SJSA1 (cell line): Measurements from ENCODE around the gene SEPTIN14. TPM values are rescaled to one million over a fixed set of nuclear protein-coding genes. Genes with fewer than 3 reads are reported as not detected.
"Not testable (repeated sequence)": the region's sequence is repeated elsewhere in the genome, so short reads cannot be mapped to it uniquely, and the experiment has no call there.

ENCODE experiments used
- DNase-seq, 2 experiments: peaks; one replicate each; pipeline ENCODE4 v3.0.0-alpha.2; 2015 to 2020; ENCODE audit warnings: low spot score in 2 of 2, low read depth in 1 of 2
- H3K27ac ChIP-seq: fragments of 250-450 bp; sonication (Bioruptor Pico); 2 replicates; pipeline ENCODE4 v1.5.1; 2020; ENCODE audit warnings: mild to moderate bottlenecking, moderate library complexity
- H3K27me3 ChIP-seq: fragments of 250-450 bp; sonication (Bioruptor Pico); replicated peaks from 2 replicates; pipeline ENCODE4 v1.5.1; 2020; ENCODE audit warnings: mild to moderate bottlenecking, moderate library complexity
- H3K36me3 ChIP-seq: fragments of 250-450 bp; sonication (Bioruptor Pico); 2 replicates; pipeline ENCODE4 v1.5.1; 2020; ENCODE audit warnings: mild to moderate bottlenecking
- H3K4me1 ChIP-seq: fragments of 250-450 bp; sonication (Bioruptor Pico); replicated peaks from 2 replicates; pipeline ENCODE4 v1.6.1; 2021; ENCODE audit warnings: mild to moderate bottlenecking
- H3K4me3 ChIP-seq: fragments of 250-450 bp; sonication (Bioruptor Pico); 2 replicates; pipeline ENCODE4 v1.5.1; 2020; ENCODE audit warnings: mild to moderate bottlenecking
- H3K9me3 ChIP-seq: fragments of 250-450 bp; sonication (Bioruptor Pico); replicated peaks from 2 replicates; pipeline ENCODE4 v1.5.1; 2020; ENCODE audit warnings: mild to moderate bottlenecking
- total RNA-seq: library from RNA; depleted of rRNA; stranded (reverse); fragments of >200 nt; shearing (Covaris generic); gene quantifications from 2 replicates; pipeline ENCODE4 v1.2.3, GENCODE V29; 2014

Gene SEPTIN14
- total RNA-seq, 1 experiment from 2014 or later, result not detected

DNA sequence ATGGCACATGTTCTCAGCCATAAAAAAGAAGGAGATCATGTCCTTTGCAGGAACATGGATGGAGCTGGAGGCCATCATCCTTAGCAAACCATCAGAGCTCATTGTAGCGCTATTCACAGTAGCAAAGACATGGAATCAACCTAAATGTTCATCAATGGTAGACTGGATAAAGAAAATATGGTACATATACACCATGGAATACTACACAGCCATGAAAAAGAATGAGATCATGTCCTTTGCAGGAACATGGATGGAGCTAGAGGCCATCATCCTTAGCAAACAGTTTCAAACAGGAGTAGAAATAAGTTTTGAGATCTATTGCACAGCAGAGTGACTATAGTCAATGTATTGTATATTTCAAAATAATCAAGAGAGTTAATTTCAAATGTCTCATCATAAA, 17.4 kb downstream of the SEPTIN14 start:
- not testable (repeated sequence) for H3K4me3 ChIP-seq, H3K36me3 ChIP-seq, H3K9me3 ChIP-seq, H3K27ac ChIP-seq, DNase-seq, H3K27me3 ChIP-seq, H3K4me1 ChIP-seq

DNA sequence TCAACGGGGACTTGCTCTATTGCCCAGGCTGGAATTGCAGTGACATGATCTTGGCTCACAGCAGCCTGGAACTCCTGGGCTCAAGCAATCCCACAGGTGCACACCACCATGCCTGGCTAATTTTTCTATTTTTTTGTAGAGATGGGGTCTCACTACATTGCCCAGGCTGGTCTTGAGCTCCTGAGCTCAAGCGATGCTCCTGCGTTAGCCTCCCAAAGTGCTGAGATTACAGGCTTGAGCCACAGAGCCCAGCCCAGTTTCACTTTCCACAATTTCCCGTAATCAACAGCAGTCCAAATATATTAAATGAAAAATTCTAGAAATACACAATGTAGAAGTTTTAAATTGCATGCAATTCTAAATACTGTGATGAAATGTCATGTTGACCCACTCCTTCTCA, 24.0 kb downstream of the SEPTIN14 start:
- Histone ChIP-seq H3K27me3 (no peaks in the 10 kb centered on the region), H3K4me1 (no peaks in the 10 kb centered on the region), H3K4me3 (no peak overlapping the region), H3K9me3 (no peaks in the 10 kb centered on the region), H3K36me3 (no peaks in the 10 kb centered on the region), H3K27ac (no peak overlapping the region)
- DNase-seq, result no peak

DNA sequence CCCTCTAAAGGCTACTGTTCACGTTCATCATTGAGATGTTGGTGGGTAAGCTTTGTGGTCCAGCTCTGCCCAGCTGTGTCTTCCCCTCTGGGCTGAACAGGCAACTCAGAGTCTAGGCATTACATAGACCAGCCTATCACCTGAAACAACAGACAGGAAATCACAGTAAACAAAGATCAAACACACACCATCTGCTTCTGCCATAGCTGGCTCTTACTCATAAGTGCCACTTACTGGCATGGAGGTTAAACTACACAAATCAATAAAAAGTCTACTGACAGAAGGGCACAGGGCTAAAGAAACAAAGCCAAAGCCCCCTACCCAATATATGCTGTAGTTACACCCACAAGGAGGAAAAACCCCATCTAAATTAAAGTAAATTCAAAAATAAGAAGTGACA, 35.0 kb downstream of the SEPTIN14 start:
- Histone ChIP-seq H3K27me3 (no peaks in the 10 kb centered on the region), H3K9me3 (peaks cover 3% of the 10 kb centered on the region; the same call in 1 of the 2 replicates), H3K36me3 (no peaks in the 10 kb centered on the region), H3K4me1 (no peaks in the 10 kb centered on the region), H3K27ac (no peak overlapping the region), H3K4me3 (no peak overlapping the region)
- no peak for DNase-seq

DNA sequence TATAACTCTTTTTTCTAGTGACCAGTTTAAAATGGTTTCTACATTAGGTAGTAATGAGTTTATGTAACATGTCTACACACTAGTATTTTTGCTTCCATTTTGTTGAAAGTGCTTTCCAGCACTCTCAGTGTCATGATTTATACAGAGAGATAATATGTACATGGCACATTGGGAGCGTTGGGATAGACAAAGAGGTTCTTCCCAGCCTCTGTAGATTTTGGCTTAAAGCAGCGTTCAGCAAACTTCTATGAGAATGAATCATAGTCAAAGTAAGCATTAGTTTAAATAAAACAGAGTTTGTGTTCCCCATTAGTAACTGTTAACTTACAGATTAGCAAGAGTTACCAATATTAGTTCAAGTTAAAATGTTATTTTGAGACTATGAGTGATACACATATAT, 43.9 kb downstream of the SEPTIN14 start:
- DNase-seq, result no peak
- Histone ChIP-seq H3K27me3 (no peaks in the 10 kb centered on the region), H3K9me3 (no peaks in the 10 kb centered on the region), H3K4me1 (no peaks in the 10 kb centered on the region), H3K27ac (no peak overlapping the region), H3K36me3 (no peaks in the 10 kb centered on the region), H3K4me3 (no peak overlapping the region)

DNA sequence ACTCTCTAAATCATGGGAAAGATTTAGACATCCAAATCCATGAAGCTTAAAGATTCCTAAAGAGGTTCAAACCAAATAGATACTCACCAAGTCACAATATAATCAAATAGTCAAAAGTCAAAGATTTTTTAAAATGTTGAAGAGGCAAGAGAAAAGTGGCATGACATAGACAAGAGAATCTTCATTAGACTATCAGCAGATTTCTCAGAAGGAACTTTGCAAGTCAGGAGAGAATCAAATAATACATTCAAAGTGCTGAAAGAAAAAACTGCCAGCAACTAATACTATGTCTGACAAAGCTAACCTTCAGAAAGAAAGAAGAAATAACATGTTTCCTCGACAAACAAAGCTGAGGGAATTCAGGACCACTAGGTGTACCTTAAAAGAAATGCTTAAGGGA, 65.3 kb downstream of the SEPTIN14 start:
- H3K27ac ChIP-seq, H3K4me1 ChIP-seq, H3K27me3 ChIP-seq, DNase-seq, H3K36me3 ChIP-seq, H3K9me3 ChIP-seq, H3K4me3 ChIP-seq: not testable (repeated sequence)

DNA sequence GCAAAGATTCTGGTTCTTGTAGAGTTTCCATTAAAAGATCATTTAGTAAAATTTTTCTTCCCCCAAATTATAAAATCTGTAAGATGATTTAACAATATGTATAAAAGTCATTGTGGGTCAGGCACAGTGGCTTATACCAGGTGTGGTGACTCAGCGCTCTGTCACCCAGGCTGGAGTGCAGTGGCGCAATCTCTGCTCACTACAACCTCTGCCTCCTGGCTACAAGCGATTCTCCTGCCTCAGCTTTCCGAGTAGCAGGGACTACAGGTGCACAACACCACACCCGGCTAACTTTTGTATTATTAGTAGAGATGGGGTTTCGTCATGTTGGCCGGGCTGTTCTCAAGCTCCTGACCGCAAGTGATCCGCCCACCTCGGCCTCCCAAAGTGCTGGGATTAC, 68.0 kb downstream of the SEPTIN14 start:
- no peak for DNase-seq
- no peaks in the 10 kb centered on the region for H3K27me3 ChIP-seq
- H3K4me3 ChIP-seq, result no peak overlapping the region

DNA sequence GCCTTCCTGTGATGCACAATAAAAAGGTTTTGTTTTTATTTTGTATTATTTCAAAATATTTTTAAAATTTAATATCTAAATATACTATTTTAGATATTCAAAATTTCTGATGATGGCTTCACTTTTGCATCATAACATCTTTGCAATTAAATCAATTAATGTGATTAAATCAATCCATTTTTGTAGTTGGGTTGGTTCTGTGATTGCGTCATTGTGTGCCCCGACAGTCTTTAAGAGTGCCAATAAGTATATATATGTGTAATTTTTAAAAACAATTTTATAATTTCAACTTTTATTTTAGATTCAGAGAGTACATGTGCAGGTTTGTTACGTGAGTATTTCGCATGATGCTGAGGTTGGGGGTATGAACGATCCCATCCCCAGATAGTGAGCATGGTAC, 70.5 kb downstream of the SEPTIN14 start:
- Histone ChIP-seq H3K36me3 (no peaks in the 10 kb centered on the region), H3K4me3 (no peak overlapping the region), H3K9me3 (no peaks in the 10 kb centered on the region), H3K27ac (no peak overlapping the region), H3K27me3 (no peaks in the 10 kb centered on the region), H3K4me1 (no peaks in the 10 kb centered on the region)
- DNase-seq, result no peak

More for the DNA sequence above, 68.0 kb downstream of the SEPTIN14 start:
- H3K9me3 ChIP-seq, result no peaks in the 10 kb centered on the region
- H3K36me3 ChIP-seq, result no peaks in the 10 kb centered on the region
- H3K27ac ChIP-seq, result no peak overlapping the region
- no peaks in the 10 kb centered on the region for H3K4me1 ChIP-seq

DNA sequence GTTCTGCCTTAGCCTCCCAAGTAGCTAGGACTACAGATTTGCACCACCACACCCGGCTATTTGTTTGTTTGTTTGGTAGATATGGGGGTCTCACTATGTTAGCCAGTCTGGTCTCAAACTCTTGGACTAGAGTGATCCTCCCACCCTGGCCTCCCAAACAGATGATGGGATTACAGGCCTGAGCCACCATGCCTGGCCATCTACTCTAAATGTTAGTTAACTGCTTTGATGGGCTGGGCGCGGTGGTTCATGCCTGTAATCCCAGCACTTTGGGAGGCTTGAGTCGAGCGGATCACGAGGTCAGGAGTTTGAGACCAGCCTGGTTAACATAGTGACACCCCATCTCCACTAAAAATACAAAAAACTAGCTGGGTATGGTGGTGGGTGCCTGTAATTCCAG, 74.8 kb downstream of the SEPTIN14 start:
- H3K4me1 ChIP-seq, result no peaks in the 10 kb centered on the region
- no peaks in the 10 kb centered on the region for H3K36me3 ChIP-seq
- H3K4me3 ChIP-seq, result no peak overlapping the region
- no peak overlapping the region for H3K27ac ChIP-seq
- H3K27me3 ChIP-seq, result no peaks in the 10 kb centered on the region
- no peaks in the 10 kb centered on the region for H3K9me3 ChIP-seq
- no peak for DNase-seq

DNA sequence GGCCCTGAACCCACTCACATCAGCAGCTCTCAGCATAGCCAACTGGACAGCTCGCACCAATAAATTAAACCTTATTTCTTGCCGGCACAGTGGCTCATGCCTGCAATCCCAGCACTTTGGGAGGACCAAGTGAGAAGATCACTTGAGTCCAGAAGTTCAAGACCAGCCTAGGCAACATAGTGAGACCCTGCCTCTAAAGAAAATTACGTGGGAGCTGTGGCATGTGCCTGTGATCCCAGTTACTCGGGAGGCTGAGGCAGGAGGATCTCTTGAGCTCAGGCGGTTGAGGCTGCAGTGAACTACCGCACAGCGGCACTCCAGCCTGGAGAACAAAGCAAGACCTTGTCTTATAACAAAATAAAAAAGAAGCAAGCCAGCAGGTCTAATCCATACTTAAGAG, 75.7 kb downstream of the SEPTIN14 start:
- Histone ChIP-seq H3K9me3 (no peaks in the 10 kb centered on the region), H3K4me3 (no peak overlapping the region), H3K36me3 (no peaks in the 10 kb centered on the region), H3K27me3 (no peaks in the 10 kb centered on the region), H3K27ac (no peak overlapping the region), H3K4me1 (no peaks in the 10 kb centered on the region)
- DNase-seq, result no peak

DNA sequence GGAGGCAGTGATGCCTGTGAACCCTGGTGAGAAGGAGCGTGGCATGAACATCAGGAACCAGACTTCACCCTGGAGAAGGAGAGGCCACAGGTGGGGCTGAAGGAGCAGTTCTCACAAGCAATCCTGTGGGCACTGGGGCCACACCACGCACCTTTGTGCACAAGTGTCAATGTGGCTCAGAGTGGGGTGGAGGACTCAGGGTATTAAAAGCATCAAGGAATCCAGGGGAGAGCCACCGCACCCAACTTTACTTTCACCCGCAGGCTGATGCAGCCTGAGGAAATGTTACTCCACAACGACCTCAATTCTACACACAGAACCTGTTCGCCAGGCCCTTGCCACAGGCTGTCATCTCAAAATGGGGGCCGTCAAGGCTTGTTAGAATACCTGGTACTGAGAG, 77.1 kb downstream of the SEPTIN14 start:
- H3K27me3 ChIP-seq, H3K4me3 ChIP-seq, DNase-seq, H3K36me3 ChIP-seq, H3K9me3 ChIP-seq, H3K4me1 ChIP-seq, H3K27ac ChIP-seq: not testable (repeated sequence)

DNA sequence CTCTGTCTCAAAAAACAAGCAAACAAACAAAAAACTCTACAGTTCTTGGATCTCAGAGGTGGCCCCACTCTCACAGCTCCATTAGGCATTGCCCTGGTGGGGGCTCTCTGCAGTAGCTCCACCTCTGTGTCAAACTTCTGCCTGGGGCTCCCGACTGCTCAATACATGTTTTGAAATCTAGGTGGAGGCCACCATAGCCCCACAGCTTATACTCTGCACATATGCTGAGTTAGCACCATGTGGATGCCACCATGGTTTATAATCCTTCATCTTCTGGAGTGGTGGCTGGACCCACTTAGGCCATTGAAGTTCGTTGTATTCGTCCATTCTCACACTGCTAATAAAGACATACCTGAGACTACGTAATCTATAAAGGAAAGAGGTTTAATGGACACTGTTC, 78.4 kb downstream of the SEPTIN14 start:
- no peak for DNase-seq
- no peak overlapping the region for H3K4me3 ChIP-seq
- no peaks in the 10 kb centered on the region for H3K36me3 ChIP-seq
- no peaks in the 10 kb centered on the region for H3K4me1 ChIP-seq
- H3K9me3 ChIP-seq, result no peaks in the 10 kb centered on the region
- H3K27me3 ChIP-seq, result no peaks in the 10 kb centered on the region
- no peak overlapping the region for H3K27ac ChIP-seq

DNA sequence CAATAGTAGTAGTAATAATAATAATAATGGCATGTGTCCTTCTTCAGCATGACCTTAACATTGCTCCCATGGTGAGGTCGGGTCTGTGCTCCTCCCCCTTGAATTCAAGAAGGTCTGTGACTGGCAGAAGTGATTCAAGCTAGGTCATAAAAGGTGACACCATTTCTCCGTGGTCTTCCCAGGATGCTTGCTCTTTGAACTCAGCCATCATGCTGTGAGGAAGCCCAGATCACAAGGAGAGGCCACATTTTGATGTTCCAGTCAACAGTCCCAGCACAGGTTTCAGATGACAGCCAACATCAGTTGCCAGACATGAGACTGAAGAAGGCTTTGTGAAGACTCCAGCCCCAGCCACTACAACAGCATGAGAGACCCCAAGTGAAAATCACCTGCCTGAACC, 83.9 kb downstream of the SEPTIN14 start:
- Histone ChIP-seq H3K27ac (no peak overlapping the region), H3K9me3 (no peaks in the 10 kb centered on the region), H3K27me3 (no peaks in the 10 kb centered on the region), H3K4me3 (no peak overlapping the region), H3K4me1 (no peaks in the 10 kb centered on the region), H3K36me3 (no peaks in the 10 kb centered on the region)
- DNase-seq, result no peak

DNA sequence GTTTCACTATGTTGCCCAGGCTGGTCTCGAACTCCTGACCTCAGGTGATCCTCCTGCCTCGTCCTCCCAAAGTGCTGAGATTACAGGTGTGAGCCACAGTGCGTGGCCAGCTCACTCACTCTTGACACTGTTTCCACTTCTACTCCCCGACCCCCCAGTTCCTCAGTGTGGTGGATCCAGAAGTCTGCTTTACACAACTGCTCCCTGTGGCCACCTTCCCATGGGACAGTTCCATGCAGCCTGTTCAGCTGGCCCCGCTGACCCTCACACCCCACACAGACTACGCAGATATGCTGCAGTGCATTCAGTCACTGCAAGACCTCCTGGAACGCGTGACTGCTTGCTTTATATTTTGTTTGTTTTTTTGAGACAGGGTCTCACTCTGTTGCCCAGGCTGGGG, 86.4 kb downstream of the SEPTIN14 start:
- Histone ChIP-seq H3K4me3 (no peak overlapping the region), H3K36me3 (no peaks in the 10 kb centered on the region), H3K27ac (no peak overlapping the region), H3K4me1 (no peaks in the 10 kb centered on the region), H3K9me3 (no peaks in the 10 kb centered on the region), H3K27me3 (no peaks in the 10 kb centered on the region)
- no peak for DNase-seq

DNA sequence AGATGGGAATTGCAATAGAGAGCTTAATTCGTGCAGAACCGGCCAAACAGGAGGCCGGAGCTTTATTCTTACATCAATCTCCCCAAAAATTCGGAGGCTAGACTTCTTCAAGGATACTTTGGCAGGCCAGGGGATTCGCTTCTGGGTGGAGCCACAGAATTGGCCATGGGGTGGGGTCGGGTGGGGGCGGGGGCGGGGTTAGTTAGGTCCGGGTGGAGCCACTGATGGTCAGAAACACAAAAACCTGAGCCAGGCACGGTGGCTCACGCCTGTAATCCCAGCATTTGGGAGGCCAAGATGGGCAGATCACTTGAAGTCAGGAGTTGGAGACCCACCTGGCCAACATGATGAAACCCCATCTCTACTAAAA, 87.5 kb downstream of the SEPTIN14 start:
- Histone ChIP-seq H3K4me3 (no peak overlapping the region), H3K36me3 (no peaks in the 10 kb centered on the region), H3K27me3 (no peaks in the 10 kb centered on the region), H3K27ac (no peak overlapping the region), H3K4me1 (no peaks in the 10 kb centered on the region), H3K9me3 (no peaks in the 10 kb centered on the region)
- DNase-seq, result no peak

DNA sequence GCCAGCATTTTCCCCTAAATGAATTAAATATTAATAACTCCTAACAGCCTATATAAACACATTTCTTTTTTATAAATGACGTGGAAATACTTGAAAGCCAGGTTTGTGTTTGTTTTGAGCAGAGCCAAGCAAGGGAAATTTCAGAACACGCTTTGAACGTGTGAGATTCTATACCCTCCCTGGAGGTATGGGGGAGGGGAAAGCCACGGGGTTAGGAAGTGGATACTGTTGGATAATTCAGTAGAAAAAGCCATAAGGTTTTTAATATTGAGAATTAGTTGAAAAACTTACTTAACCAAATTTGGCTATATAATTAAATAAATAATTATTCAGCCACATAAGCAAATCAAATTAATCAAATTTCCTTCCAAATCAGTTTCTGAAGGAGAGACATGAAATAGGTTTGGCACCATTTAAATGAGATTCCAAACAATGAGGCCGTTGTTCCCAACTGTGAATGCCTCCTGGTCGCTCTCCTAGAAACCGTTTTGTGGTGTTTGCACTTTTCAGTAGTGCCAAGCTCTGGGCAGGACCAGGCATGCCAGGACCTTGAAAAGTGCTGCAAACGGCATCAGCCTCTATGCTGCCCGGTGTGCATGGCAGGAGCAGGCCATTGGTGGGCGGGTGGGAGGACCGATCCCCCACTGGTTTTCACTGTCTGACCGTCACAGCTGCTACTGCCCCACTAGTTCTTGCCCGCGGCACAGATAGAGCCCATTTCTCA, 88.1 kb downstream of the SEPTIN14 start:
- H3K4me3 ChIP-seq, result no peak overlapping the region
- H3K27me3 ChIP-seq, result no peaks in the 10 kb centered on the region
- H3K36me3 ChIP-seq, result no peaks in the 10 kb centered on the region
- DNase-seq, result no peak
- H3K27ac ChIP-seq, result no peak overlapping the region
- H3K9me3 ChIP-seq, result no peaks in the 10 kb centered on the region
- H3K4me1 ChIP-seq, result no peaks in the 10 kb centered on the region
